ENCODE data around the gene CENATAC.

- TF ChIP-seq TAF1 (IDR thresholded peaks at IDR 0.05; ENCODE audit: borderline replicate concordance, insufficient read depth, low read length), result no peak
- TF ChIP-seq SIN3A (IDR thresholded peaks at IDR 0.05; ENCODE audit: borderline replicate concordance, insufficient read depth, low read length), result no peak
- TF ChIP-seq, protein P1, sequence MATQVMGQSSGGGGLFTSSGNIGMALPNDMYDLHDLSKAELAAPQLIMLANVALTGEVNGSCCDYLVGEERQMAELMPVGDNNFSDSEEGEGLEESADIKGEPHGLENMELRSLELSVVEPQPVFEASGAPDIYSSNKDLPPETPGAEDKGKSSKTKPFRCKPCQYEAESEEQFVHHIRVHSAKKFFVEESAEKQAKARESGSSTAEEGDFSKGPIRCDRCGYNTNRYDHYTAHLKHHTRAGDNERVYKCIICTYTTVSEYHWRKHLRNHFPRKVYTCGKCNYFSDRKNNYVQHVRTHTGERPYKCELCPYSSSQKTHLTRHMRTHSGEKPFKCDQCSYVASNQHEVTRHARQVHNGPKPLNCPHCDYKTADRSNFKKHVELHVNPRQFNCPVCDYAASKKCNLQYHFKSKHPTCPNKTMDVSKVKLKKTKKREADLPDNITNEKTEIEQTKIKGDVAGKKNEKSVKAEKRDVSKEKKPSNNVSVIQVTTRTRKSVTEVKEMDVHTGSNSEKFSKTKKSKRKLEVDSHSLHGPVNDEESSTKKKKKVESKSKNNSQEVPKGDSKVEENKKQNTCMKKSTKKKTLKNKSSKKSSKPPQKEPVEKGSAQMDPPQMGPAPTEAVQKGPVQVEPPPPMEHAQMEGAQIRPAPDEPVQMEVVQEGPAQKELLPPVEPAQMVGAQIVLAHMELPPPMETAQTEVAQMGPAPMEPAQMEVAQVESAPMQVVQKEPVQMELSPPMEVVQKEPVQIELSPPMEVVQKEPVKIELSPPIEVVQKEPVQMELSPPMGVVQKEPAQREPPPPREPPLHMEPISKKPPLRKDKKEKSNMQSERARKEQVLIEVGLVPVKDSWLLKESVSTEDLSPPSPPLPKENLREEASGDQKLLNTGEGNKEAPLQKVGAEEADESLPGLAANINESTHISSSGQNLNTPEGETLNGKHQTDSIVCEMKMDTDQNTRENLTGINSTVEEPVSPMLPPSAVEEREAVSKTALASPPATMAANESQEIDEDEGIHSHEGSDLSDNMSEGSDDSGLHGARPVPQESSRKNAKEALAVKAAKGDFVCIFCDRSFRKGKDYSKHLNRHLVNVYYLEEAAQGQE (IDR thresholded peaks at IDR 0.05; ENCODE audit: insufficient read depth in 1 of 2, low read depth in 2 of 2, low read length in 2 of 2), result no peak
Measured at GRCh38 chr11:119030029-119030328, 32.0 kb downstream of the CENATAC start.

Data from PFSK-1 (cell line).